A549 (cell line): ENCODE results near the gene TFEB. TPM values are rescaled to one million over a fixed set of nuclear protein-coding genes. Genes with fewer than 3 reads are reported as not detected.
A peak's percentile ranks its signal among the peaks of the same experiment; 100 is the strongest.

ENCODE experiments used
- ATAC-seq, 2 experiments: fragments of 200-7000 bp in 1 of 2; fragments of >200 bp in 1 of 2; cut with Nextera tagmentation in 1 of 2; cut with Tn5 transposase in 1 of 2; 3 replicates each; pipeline versions ENCODE4 v1.8.0 to v1.9.1; 2018 to 2020; ENCODE audit warnings: mild to moderate bottlenecking in 1 of 2, moderate library complexity in 1 of 2
- CTCF ChIA-PET: fragments of 300-600 bp; sonication (Branson Sonifier 250); formaldehyde crosslinking; extraction: SDS; loops from one replicate; lab custom pipeline; 2021; ENCODE audit warnings: antibody characterized with exemption, inconsistent platforms; lab: Yijun Ruan, JAX
- POLR2A ChIA-PET: fragments of 350-600 bp; formaldehyde crosslinking; extraction: SDS; loops from one replicate; lab custom pipeline; 2021; ENCODE audit warnings: antibody characterized with exemption, inconsistent platforms; lab: Yijun Ruan, JAX
- DNase-seq, 2 experiments: peaks; one replicate each; pipeline versions ENCODE4 v3.0.0 to v3.0.0-alpha.2; 2011 to 2016; ENCODE audit warnings: low read depth in 1 of 2, low spot score in 1 of 2
- FAIRE-seq: peaks from 2 replicates; lab custom pipeline; 2011; peaks lifted over from hg19 to GRCh38; lab: Jason Lieb, UNC
- H3K27ac ChIP-seq, 2 experiments: fragments of >200 bp; sonication (Bioruptor Twin); formaldehyde crosslinking; 3 replicates each; pipeline ENCODE4 v1.5.1; 2016 to 2017
- H3K4me1 ChIP-seq: fragments of >200 bp; sonication (Bioruptor Twin); formaldehyde crosslinking; 3 replicates; pipeline ENCODE4 v1.6.1; 2016
- H3K4me2 ChIP-seq: fragments of >200 bp; sonication (Bioruptor Twin); formaldehyde crosslinking; 3 replicates; pipeline ENCODE4 v1.6.1; 2016
- H3K4me3 ChIP-seq: fragments of >200 bp; sonication (Bioruptor Twin); formaldehyde crosslinking; 3 replicates; pipeline ENCODE4 v1.5.1; 2016
- H3K9me3 ChIP-seq: fragments of >200 bp; sonication (Bioruptor Twin); formaldehyde crosslinking; 3 replicates; pipeline ENCODE4 v1.6.1; 2016
- CTCF ChIP-seq: fragments of >200 bp; sonication (Bioruptor Twin); formaldehyde crosslinking; IDR thresholded peaks from 3 replicates; pipeline ENCODE4 v1.5.1; 2016
- E2F6 ChIP-seq: IDR thresholded peaks from 2 replicates; pipeline ENCODE4 v1.6.1; 2012; ENCODE audit warnings: low read depth, borderline replicate concordance
- EP300 ChIP-seq, 2 experiments: fragments of >200 bp; sonication (Bioruptor Twin); formaldehyde crosslinking; IDR thresholded peaks; 2 replicates in 1 of 2; 3 replicates in 1 of 2; pipeline ENCODE4 v1.6.1; 2016 to 2017
- FOSB ChIP-seq: fragments of 250-450 bp; sonication (Bioruptor Pico); IDR thresholded peaks from 2 replicates; pipeline ENCODE4 v1.5.0; 2020; ENCODE audit warnings: mild to moderate bottlenecking, moderate library complexity
- FOSL2 ChIP-seq, 2 experiments: fragments of 450-650 bp in 1 of 2; fragments of >200 bp in 1 of 2; sonication (Bioruptor Twin) in 1 of 2; formaldehyde crosslinking; IDR thresholded peaks; 2 replicates each; pipeline versions ENCODE4 v1.5.0 to v1.6.1; 2016 to 2020; ENCODE audit warnings: mild to moderate bottlenecking in 1 of 2, moderate library complexity in 1 of 2
- JUN ChIP-seq, 2 experiments: fragments of >200 bp; sonication (Bioruptor Twin); formaldehyde crosslinking; IDR thresholded peaks; 2 replicates in 1 of 2; 3 replicates in 1 of 2; pipeline ENCODE4 v1.6.1; 2016 to 2017
- KDM1A ChIP-seq: fragments of 200-600 bp; sonication (generic); IDR thresholded peaks from 2 replicates; pipeline ENCODE4 v1.6.1; 2016; ENCODE audit warnings: low read depth, mild to moderate bottlenecking
- MAFK ChIP-seq: fragments of 450-650 bp; IDR thresholded peaks from 2 replicates; pipeline ENCODE4 v1.6.1; 2014; ENCODE audit not compliant: partially characterized antibody
- MYC ChIP-seq: IDR thresholded peaks from 2 replicates; pipeline ENCODE4 v1.6.1; 2012; ENCODE audit warnings: mild to moderate bottlenecking, inconsistent platforms, low read length, improper control_type of control experiment, borderline replicate concordance
- NFE2L2 ChIP-seq: fragments of 150-350 bp; conservative IDR thresholded peaks from 2 replicates; pipeline ENCODE4 v1.6.1; 2014; ENCODE audit warnings: low read length
- PHF8 ChIP-seq: fragments of 200-600 bp; sonication (generic); IDR thresholded peaks from 2 replicates; pipeline ENCODE4 v1.6.1; 2016; ENCODE audit warnings: low read depth, mild to moderate bottlenecking, antibody characterized with exemption, moderate library complexity, borderline replicate concordance
- POLR2A ChIP-seq: IDR thresholded peaks from 2 replicates; pipeline ENCODE4 v1.6.1; 2012; ENCODE audit warnings: mild to moderate bottlenecking, low read length
- RCOR1 ChIP-seq: fragments of 150-350 bp; IDR thresholded peaks from 2 replicates; pipeline ENCODE4 v1.6.1; 2014; ENCODE audit warnings: antibody characterized with exemption, low read length, low read depth
- SMC3 ChIP-seq: fragments of >200 bp; sonication (Bioruptor Twin); formaldehyde crosslinking; IDR thresholded peaks from 3 replicates; pipeline ENCODE4 v1.6.1; 2018; ENCODE audit warnings: inconsistent platforms
- TFCP2L1 ChIP-seq: fragments of 250-450 bp; sonication (Bioruptor Pico); IDR thresholded peaks from 2 replicates; pipeline ENCODE4 v1.5.0; 2021; ENCODE audit warnings: mild to moderate bottlenecking
- ZC3H11A ChIP-seq: fragments of 450-650 bp; IDR thresholded peaks from 2 replicates; pipeline ENCODE4 v1.6.1; 2014; ENCODE audit warnings: antibody characterized with exemption, mild to moderate bottlenecking
- WGBS: methylation state at CpG from one replicate; pipeline ENCODE4 v1.1.6; 2017; ENCODE audit errors: missing lambda C conversion rate; 5-methylcytosine and 5-hydroxymethylcytosine counted together
- polyA plus RNA-seq, 4 experiments: library from polyadenylated mRNA; depleted of rRNA in 3 of 4; stranded (reverse); fragments of >200 nt; fragmentation: RNase III in 1 of 4; extraction: RNeasy Plus Mini Kit Qiagen cat#74134 plus additional on column Dnase treatment in 1 of 4; gene quantifications; 2 replicates in 3 of 4; 3 replicates in 1 of 4; pipeline ENCODE4 v1.2.3, GENCODE V29; 2011 to 2017
- TF ChIP-seq, protein P1 (sequence below): fragments of 150-350 bp; IDR thresholded peaks from 2 replicates; pipeline ENCODE4 v1.6.1; 2014; ENCODE audit warnings: low read depth, mild to moderate bottlenecking, low read length
- TF ChIP-seq, protein P2 (sequence below): fragments of >200 bp; sonication (Bioruptor Twin); formaldehyde crosslinking; IDR thresholded peaks from 3 replicates; pipeline ENCODE4 v1.6.1; 2016
- TF ChIP-seq, protein P3 (sequence below): fragments of 250-450 bp; sonication (Bioruptor Pico); IDR thresholded peaks from 2 replicates; pipeline ENCODE4 v1.5.0; 2021; ENCODE audit warnings: mild to moderate bottlenecking, moderate library complexity, borderline replicate concordance

Gene TFEB
- polyA plus RNA-seq, 2 of the 4 experiments (the other 2 are of a cell fraction), result 3.1 to 6.1 TPM

DNA sequence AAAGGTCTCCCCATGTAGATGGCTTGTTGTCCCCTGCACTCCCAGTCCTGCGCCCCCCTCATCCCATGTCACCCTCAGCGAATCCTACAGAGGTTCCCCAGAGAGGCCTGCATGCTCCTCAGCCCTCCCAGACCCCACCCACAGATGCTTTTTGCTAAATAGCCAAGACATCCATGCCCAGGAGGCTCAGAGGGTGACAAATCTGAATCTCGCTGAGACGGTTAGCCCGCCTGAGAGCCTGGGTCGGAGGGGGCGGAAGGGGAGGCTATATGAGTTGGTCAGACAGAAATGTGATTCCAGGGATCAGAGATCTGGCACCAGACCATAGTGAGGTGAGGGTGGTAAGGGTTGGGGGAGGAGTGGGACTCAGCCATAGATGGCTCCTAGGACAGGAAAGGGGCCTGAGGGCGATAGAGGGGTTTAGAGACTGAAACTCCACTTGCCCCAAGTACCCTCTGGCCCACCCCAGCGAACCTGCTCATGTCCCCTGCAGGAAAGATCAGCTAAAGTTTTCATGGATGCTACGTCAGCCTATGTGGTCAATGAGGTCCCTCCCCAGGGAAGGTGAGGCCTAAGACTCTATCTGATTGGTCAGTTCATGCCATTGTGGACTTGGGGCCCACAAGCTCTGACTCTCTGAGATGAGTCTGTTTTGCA is 33.2 kb downstream of the TFEB start:
- CTCF ChIA-PET, result interaction anchor here (0.9 to 5.7 kb wide), 5 partner anchors 10 to 334 kb away, joined by 3 to 66 read pairs (median 4); no protein-coding TSS in a partner anchor
- POLR2A ChIA-PET, result no interaction called here
- WGBS, result 87% methylated on average over 10 of the region's 10 CpGs
- Histone ChIP-seq H3K9me3 (no peaks in the 10 kb centered on the region), H3K27ac (no peak overlapping the region), H3K4me1 (peaks cover 26% of the 10 kb centered on the region), H3K4me3 (no peak overlapping the region), H3K4me2 (no peak overlapping the region)
- ATAC-seq (no peak), DNase-seq (no peak), FAIRE-seq (no peak)
- TF ChIP-seq E2F6, result no peak
- no peak for TF ChIP-seq ZC3H11A
- TF ChIP-seq, protein P1, sequence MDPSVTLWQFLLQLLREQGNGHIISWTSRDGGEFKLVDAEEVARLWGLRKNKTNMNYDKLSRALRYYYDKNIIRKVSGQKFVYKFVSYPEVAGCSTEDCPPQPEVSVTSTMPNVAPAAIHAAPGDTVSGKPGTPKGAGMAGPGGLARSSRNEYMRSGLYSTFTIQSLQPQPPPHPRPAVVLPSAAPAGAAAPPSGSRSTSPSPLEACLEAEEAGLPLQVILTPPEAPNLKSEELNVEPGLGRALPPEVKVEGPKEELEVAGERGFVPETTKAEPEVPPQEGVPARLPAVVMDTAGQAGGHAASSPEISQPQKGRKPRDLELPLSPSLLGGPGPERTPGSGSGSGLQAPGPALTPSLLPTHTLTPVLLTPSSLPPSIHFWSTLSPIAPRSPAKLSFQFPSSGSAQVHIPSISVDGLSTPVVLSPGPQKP, result no peak

- no peak overlapping the region for H3K4me2 ChIP-seq
- DNase-seq (no peak), FAIRE-seq (no peak), ATAC-seq (peak in 1 of 2 experiments; percentile 58; a peak in 3 of 6 replicates)
- H3K4me1 ChIP-seq, result peaks cover 11% of the 10 kb centered on the region
- H3K4me3 ChIP-seq, result no peak overlapping the region
- TF ChIP-seq JUN (IDR thresholded peaks at IDR 0.05) (no peak), FOSB (CRISPR knock-in tag) (no peak), ZC3H11A (no peak), NFE2L2 (no peak), EP300 (IDR thresholded peaks at IDR 0.05) (no peak), CTCF (no peak)
- TF ChIP-seq, protein P2, sequence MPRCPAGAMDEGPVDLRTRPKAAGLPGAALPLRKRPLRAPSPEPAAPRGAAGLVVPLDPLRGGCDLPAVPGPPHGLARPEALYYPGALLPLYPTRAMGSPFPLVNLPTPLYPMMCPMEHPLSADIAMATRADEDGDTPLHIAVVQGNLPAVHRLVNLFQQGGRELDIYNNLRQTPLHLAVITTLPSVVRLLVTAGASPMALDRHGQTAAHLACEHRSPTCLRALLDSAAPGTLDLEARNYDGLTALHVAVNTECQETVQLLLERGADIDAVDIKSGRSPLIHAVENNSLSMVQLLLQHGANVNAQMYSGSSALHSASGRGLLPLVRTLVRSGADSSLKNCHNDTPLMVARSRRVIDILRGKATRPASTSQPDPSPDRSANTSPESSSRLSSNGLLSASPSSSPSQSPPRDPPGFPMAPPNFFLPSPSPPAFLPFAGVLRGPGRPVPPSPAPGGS, result no peak
- TF ChIP-seq, protein P1, result no peak
- CTCF ChIA-PET, result interaction anchor here (0.8 to 1.7 kb wide), 5 partner anchors 11 to 332 kb away, joined by 3 to 4 read pairs (median 3); no protein-coding TSS in a partner anchor
- H3K27ac ChIP-seq, result no peak overlapping the region
- 80% methylated on average over 19 of the region's 20 CpGs for WGBS
- no peaks in the 10 kb centered on the region for H3K9me3 ChIP-seq
- POLR2A ChIA-PET, result no interaction called here
Observed at GRCh38 chr6:41700463-41701347, 34.7 kb downstream of the TFEB start.

DNA sequence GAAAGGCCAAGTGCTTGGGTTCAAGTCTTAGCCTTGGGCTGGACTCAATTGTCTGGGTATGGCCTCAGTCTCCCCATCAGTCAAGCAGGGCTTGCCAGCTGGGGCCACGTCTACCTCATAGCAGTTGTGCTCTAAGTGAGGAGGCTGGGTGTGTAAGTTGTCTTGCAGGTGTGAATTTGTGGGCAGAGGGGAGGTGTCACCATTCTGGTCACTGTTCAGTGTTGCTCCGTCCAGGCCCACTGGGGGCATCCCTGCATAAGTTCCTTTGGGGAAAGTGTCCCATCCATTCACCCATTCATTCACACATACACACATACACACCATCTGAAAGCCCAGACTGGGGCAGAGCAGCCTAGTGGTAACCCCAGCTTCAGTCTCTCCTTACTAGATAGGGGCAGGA is 36.3 kb downstream of the TFEB start:
- TF ChIP-seq TFCP2L1, result no peak
- no peak for TF ChIP-seq PHF8
- no peak for TF ChIP-seq SMC3
- no peak for TF ChIP-seq POLR2A
- no peak for TF ChIP-seq FOSL2 (IDR thresholded peaks at IDR 0.05)
- no peak for TF ChIP-seq FOSL2 (CRISPR knock-in tag; IDR thresholded peaks at IDR 0.05)
- TF ChIP-seq MAFK, result no peak
- TF ChIP-seq KDM1A, result no peak
- TF ChIP-seq, protein P3, sequence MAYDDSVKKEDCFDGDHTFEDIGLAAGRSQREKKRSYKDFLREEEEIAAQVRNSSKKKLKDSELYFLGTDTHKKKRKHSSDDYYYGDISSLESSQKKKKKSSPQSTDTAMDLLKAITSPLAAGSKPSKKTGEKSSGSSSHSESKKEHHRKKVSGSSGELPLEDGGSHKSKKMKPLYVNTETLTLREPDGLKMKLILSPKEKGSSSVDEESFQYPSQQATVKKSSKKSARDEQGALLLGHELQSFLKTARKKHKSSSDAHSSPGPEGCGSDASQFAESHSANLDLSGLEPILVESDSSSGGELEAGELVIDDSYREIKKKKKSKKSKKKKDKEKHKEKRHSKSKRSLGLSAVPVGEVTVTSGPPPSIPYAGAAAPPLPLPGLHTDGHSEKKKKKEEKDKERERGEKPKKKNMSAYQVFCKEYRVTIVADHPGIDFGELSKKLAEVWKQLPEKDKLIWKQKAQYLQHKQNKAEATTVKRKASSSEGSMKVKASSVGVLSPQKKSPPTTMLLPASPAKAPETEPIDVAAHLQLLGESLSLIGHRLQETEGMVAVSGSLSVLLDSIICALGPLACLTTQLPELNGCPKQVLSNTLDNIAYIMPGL (CRISPR knock-in tag), result no peak
- TF ChIP-seq MYC, result no peak
- TF ChIP-seq CTCF, result no peak
- TF ChIP-seq RCOR1, result no peak
- no peak overlapping the region for H3K27ac ChIP-seq
- 92% methylated on average over 2 of the region's 2 CpGs for WGBS
- no peak for FAIRE-seq
- DNase-seq, result no peak
- POLR2A ChIA-PET, result no interaction called here
- CTCF ChIA-PET, result interaction anchor here (0.8 to 1.2 kb wide), 2 partner anchors 15 to 16 kb away, joined by 3 to 4 read pairs; no protein-coding TSS in a partner anchor
- H3K9me3 ChIP-seq, result no peaks in the 10 kb centered on the region
- H3K4me2 ChIP-seq, result no peak overlapping the region
- H3K4me1 ChIP-seq, result no peaks in the 10 kb centered on the region
- no peak for ATAC-seq
- H3K4me3 ChIP-seq, result no peak overlapping the region
